ENCODE measurements around the gene SINHCAF. TPM values are rescaled to one million over a fixed set of nuclear protein-coding genes. Genes with fewer than 3 reads are reported as not detected.

The SINHCAF gene
- total and polyA plus RNA-seq, 2 experiments from 2014 or later, result 581 to 686 TPM

GRCh38 chr12:31366104-31366621, 40.2 kb upstream of the SINHCAF start:
- Histone ChIP-seq H3K4me1 (ENCODE audit: insufficient read depth) (peaks cover 39% of the 10 kb centered on the region), H3K4me3 (no peak overlapping the region), H3K27ac (ENCODE audit: low read depth) (no peak overlapping the region), H2AFZ (no peak overlapping the region), H3K4me2 (no peak overlapping the region), H3K27me3 (ENCODE audit: insufficient read depth) (no peaks in the 10 kb centered on the region), H3K36me3 (ENCODE audit: insufficient read depth) (no peaks in the 10 kb centered on the region), H3K9me2 (ENCODE audit: insufficient read depth) (no peaks in the 10 kb centered on the region), H3F3A (replicated peaks; ENCODE audit: low read depth) (peaks cover 6% of the 10 kb centered on the region; the same call in 1 of the 2 replicates), H3K79me2 (replicated peaks; ENCODE audit: insufficient read depth) (peaks cover 13% of the 10 kb centered on the region; the same call in 1 of the 2 replicates), H4K20me1 (replicated peaks; ENCODE audit: insufficient read depth) (no peaks in the 10 kb centered on the region)
- no peak for DNase-seq (ENCODE audit: low spot score)
- TF ChIP-seq ZNF462 (CRISPR knock-in tag; IDR thresholded peaks at IDR 0.05) (no peak), STAT1 (IDR thresholded peaks at IDR 0.05; ENCODE audit: unreplicated experiment) (no peak), EZH2 (IDR thresholded peaks at IDR 0.05; ENCODE audit: low read depth, unreplicated experiment) (no peak), EZH2phosphoT487 (IDR thresholded peaks at IDR 0.05; ENCODE audit: unreplicated experiment) (no peak)
- Mint-ChIP-seq H3K36me3 (ENCODE audit: low read depth) (peaks cover 2% of the 10 kb centered on the region; the same call in 1 of the 3 replicates), H3K9me3 (peaks cover 3% of the 10 kb centered on the region; the same call in 2 of the 3 replicates), H3K27me3 (ENCODE audit: insufficient read depth, low read depth, poor library complexity) (peaks cover 13% of the 10 kb centered on the region), H3K4me1 (peaks cover 61% of the 10 kb centered on the region), H3K27ac (no peak overlapping the region), H3K4me3 (no peak overlapping the region)
- ATAC-seq, result no peak

GRCh38 chr12:31363831-31364230, 37.9 kb upstream of the SINHCAF start:
- no peaks in the 10 kb centered on the region for H3K36me3 ChIP-seq (ENCODE audit: insufficient read depth)
- H3K27me3 ChIP-seq (ENCODE audit: insufficient read depth), result no peaks in the 10 kb centered on the region
- H3K4me2 ChIP-seq, result no peak overlapping the region
- ATAC-seq (no peak), DNase-seq (ENCODE audit: low spot score) (no peak)
- no peak overlapping the region for H2AFZ ChIP-seq
- Mint-ChIP-seq H3K4me3 (no peak overlapping the region), H3K27me3 (ENCODE audit: insufficient read depth, low read depth, poor library complexity) (peaks cover 5% of the 10 kb centered on the region), H3K27ac (no peak overlapping the region), H3K9me3 (peaks cover 3% of the 10 kb centered on the region; the same call in 2 of the 3 replicates), H3K36me3 (ENCODE audit: low read depth) (peaks cover 2% of the 10 kb centered on the region; the same call in 1 of the 3 replicates), H3K4me1 (peaks cover 40% of the 10 kb centered on the region)
- H3F3A ChIP-seq (replicated peaks; ENCODE audit: low read depth), result peaks cover 11% of the 10 kb centered on the region; the same call in 1 of the 2 replicates
- no peaks in the 10 kb centered on the region for H3K9me2 ChIP-seq (ENCODE audit: insufficient read depth)
- no peak overlapping the region for H3K4me3 ChIP-seq
- H4K20me1 ChIP-seq (replicated peaks; ENCODE audit: insufficient read depth), result no peaks in the 10 kb centered on the region
- H3K27ac ChIP-seq (ENCODE audit: low read depth), result no peak overlapping the region
- H3K4me1 ChIP-seq (ENCODE audit: insufficient read depth), result peaks cover 30% of the 10 kb centered on the region
- H3K79me2 ChIP-seq (replicated peaks; ENCODE audit: insufficient read depth), result peaks cover 13% of the 10 kb centered on the region; the same call in 1 of the 2 replicates
- TF ChIP-seq STAT1 (IDR thresholded peaks at IDR 0.05; ENCODE audit: unreplicated experiment) (no peak), NANOG (IDR thresholded peaks at IDR 0.05; ENCODE audit: borderline replicate concordance) (no peak), CTCF (conservative IDR thresholded peaks at IDR 0.05; ENCODE audit: low read depth in 2 of 2) (no peak), REST (IDR thresholded peaks at IDR 0.05; ENCODE audit: unreplicated experiment) (no peak), JUNB (IDR thresholded peaks at IDR 0.05; ENCODE audit: unreplicated experiment) (no peak), ZNF114 (CRISPR knock-in tag; IDR thresholded peaks at IDR 0.05) (no peak), ZNF331 (CRISPR knock-in tag; IDR thresholded peaks at IDR 0.05; ENCODE audit: low read depth) (no peak), EZH2phosphoT487 (IDR thresholded peaks at IDR 0.05; ENCODE audit: unreplicated experiment) (no peak)
